ENCODE data around the gene HES2.

HES2 gene

DNA sequence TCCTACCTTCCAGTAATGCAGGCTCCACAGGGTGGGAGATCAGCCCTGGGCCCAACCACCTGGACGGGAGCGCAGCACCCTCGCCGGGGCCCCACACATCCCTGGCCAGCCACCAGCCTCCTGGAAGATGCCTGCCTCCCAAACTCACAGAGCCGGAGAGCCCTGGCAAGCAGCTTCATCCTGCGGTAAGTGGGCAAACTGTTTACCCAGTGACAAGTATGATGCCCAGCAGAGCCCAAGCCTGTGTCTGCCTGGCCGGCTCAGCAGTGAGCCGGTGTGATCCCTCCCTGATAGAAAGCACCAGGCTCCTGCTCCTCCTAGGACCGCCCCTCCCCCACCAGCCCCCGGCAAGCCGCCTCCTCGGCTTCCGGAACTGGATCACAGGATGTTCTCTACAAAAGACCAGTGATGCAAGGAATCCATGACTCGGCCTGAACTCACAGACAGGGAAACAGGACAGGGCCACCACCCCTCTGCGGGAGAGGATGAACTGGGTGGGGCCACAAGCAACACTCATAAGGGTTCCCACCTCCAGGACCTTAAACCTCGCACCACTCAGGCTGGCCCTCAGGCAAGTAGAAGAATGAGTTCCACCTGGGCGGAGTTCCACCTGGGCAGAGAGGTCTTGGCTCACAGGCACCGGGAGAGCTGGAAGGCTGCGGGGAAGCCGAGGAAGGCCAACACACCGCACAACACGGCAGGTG, 34.1 kb downstream of the HES2 start:
- peak overlapping the region; percentile 13 for H2AK5ac ChIP-seq (ENCODE audit: low read length)
- peak overlapping the region; percentile 7 for H3K4me2 ChIP-seq (ENCODE audit: low read length)
- peaks cover 41% of the 10 kb centered on the region for H3K79me2 ChIP-seq (ENCODE audit: control insufficient read depth, insufficient read depth, low read length)
- H2BK120ac ChIP-seq (ENCODE audit: low read depth, low read length): no peak overlapping the region
- peak overlapping the region; percentile 73 for H3K23ac ChIP-seq (ENCODE audit: low read length)
- H3K27me3 ChIP-seq (ENCODE audit: insufficient read depth, low read length, poor library complexity): no peaks in the 10 kb centered on the region
- H3K4me3 ChIP-seq (ENCODE audit: low read length): no peak overlapping the region
- peak overlapping the region; percentile 71 for H3K27ac ChIP-seq (ENCODE audit: low read depth, low read length)
- H4K5ac ChIP-seq (ENCODE audit: low read length): no peak overlapping the region
- H3K56ac ChIP-seq (ENCODE audit: low read length): peak overlapping the region; percentile 77
- H3K9ac ChIP-seq (ENCODE audit: low read length): peak overlapping the region; percentile 65
- H4K8ac ChIP-seq (ENCODE audit: low read depth, low read length): no peak overlapping the region
- H3K18ac ChIP-seq (ENCODE audit: low read length): peak overlapping the region; percentile 55
- DNase-seq: peak; percentile 96
- peaks cover 18% of the 10 kb centered on the region for H3K79me1 ChIP-seq (ENCODE audit: low read length)
- peak overlapping the region; percentile 28 for H3K4ac ChIP-seq (ENCODE audit: low read depth, low read length)
- no peaks in the 10 kb centered on the region for H3K36me3 ChIP-seq (ENCODE audit: control insufficient read depth, insufficient read depth, low read length)
- H2BK5ac ChIP-seq (ENCODE audit: low read length): peak overlapping the region; percentile 39
- peaks cover 10% of the 10 kb centered on the region for H3K4me1 ChIP-seq (ENCODE audit: control insufficient read depth, low read depth, low read length)
- no peak overlapping the region for H2BK15ac ChIP-seq (replicated peaks; ENCODE audit: low read depth)
- no CpG with 5 or more reads among the region's 22 CpGs for WGBS (ENCODE audit: extremely low coverage, insufficient coverage, low lambda C conversion rate)

DNA sequence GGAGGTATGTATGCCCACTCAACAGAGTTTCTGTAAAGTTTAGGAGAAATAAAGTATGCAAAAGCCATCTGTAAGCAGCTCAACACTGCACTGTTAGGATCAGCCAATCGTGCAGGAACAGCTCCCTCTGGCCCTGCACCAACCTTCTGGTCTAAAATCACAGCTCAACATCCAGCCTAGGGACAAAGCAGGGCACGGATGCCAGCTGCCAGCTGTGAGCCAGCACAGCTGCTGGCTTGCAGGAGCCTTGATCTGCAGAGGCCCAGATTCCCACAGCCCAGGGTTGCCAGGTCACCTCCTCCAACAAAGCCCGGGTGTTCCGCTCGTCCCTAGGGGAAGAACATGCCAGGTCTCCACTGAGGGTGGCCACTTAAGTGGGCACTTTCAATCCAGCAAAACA, 34.8 kb downstream of the HES2 start:
- Histone ChIP-seq H3K56ac (ENCODE audit: low read length) (peak overlapping the region; percentile 52), H3K18ac (ENCODE audit: low read length) (peak overlapping the region; percentile 20), H2BK5ac (ENCODE audit: low read length) (no peak overlapping the region), H2BK120ac (ENCODE audit: low read depth, low read length) (no peak overlapping the region), H4K5ac (ENCODE audit: low read length) (no peak overlapping the region), H3K36me3 (ENCODE audit: control insufficient read depth, insufficient read depth, low read length) (no peaks in the 10 kb centered on the region), H2AK5ac (ENCODE audit: low read length) (no peak overlapping the region), H2BK15ac (replicated peaks; ENCODE audit: low read depth) (no peak overlapping the region), H3K27ac (ENCODE audit: low read depth, low read length) (peak overlapping the region; percentile 45), H3K27me3 (ENCODE audit: insufficient read depth, low read length, poor library complexity) (no peaks in the 10 kb centered on the region), H3K4me2 (ENCODE audit: low read length) (no peak overlapping the region), H4K8ac (ENCODE audit: low read depth, low read length) (no peak overlapping the region), H3K79me2 (ENCODE audit: control insufficient read depth, insufficient read depth, low read length) (peaks cover 39% of the 10 kb centered on the region), H3K4me3 (ENCODE audit: low read length) (no peak overlapping the region), H3K9ac (ENCODE audit: low read length) (peak overlapping the region; percentile 65), H3K23ac (ENCODE audit: low read length) (peak overlapping the region; percentile 73), H3K4ac (ENCODE audit: low read depth, low read length) (no peak overlapping the region), H3K4me1 (ENCODE audit: control insufficient read depth, low read depth, low read length) (peaks cover 10% of the 10 kb centered on the region), H3K79me1 (ENCODE audit: low read length) (peaks cover 17% of the 10 kb centered on the region)
- WGBS (ENCODE audit: extremely low coverage, insufficient coverage, low lambda C conversion rate): no CpG with 5 or more reads among the region's 5 CpGs
- no peak for DNase-seq

DNA sequence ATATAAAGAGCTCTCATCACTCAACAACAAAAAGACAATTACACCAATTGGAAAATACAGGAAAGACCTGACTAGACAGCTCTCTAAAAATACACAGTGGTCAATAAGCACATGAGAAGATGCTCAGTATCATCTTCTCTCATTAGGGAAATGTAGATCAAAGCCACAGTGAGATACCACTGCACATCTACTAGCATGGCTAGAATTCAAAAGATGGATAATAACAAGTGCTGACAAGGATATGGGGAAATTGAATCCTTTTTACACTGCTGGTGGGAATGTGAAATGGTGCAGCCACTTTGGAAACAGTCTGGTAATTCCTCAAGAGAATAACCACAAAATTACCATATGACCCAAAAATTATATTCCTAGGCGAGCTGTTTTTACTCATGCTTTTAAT, 35.6 kb downstream of the HES2 start:
- Histone ChIP-seq H3K4me3 (ENCODE audit: low read length) (no peak overlapping the region), H3K4ac (ENCODE audit: low read depth, low read length) (no peak overlapping the region), H3K4me1 (ENCODE audit: control insufficient read depth, low read depth, low read length) (peaks cover 10% of the 10 kb centered on the region), H3K9ac (ENCODE audit: low read length) (no peak overlapping the region), H4K8ac (ENCODE audit: low read depth, low read length) (no peak overlapping the region), H4K5ac (ENCODE audit: low read length) (no peak overlapping the region), H3K56ac (ENCODE audit: low read length) (no peak overlapping the region), H3K79me2 (ENCODE audit: control insufficient read depth, insufficient read depth, low read length) (peaks cover 38% of the 10 kb centered on the region), H3K27ac (ENCODE audit: low read depth, low read length) (no peak overlapping the region), H2AK5ac (ENCODE audit: low read length) (no peak overlapping the region), H3K4me2 (ENCODE audit: low read length) (no peak overlapping the region), H3K27me3 (ENCODE audit: insufficient read depth, low read length, poor library complexity) (no peaks in the 10 kb centered on the region), H3K23ac (ENCODE audit: low read length) (no peak overlapping the region), H3K79me1 (ENCODE audit: low read length) (peaks cover 14% of the 10 kb centered on the region), H3K18ac (ENCODE audit: low read length) (no peak overlapping the region), H3K36me3 (ENCODE audit: control insufficient read depth, insufficient read depth, low read length) (no peaks in the 10 kb centered on the region), H2BK5ac (ENCODE audit: low read length) (no peak overlapping the region), H2BK15ac (replicated peaks; ENCODE audit: low read depth) (no peak overlapping the region), H2BK120ac (ENCODE audit: low read depth, low read length) (no peak overlapping the region)
- WGBS (ENCODE audit: extremely low coverage, insufficient coverage, low lambda C conversion rate): no CpG with 5 or more reads among the region's 1 CpG
- no peak for DNase-seq

DNA sequence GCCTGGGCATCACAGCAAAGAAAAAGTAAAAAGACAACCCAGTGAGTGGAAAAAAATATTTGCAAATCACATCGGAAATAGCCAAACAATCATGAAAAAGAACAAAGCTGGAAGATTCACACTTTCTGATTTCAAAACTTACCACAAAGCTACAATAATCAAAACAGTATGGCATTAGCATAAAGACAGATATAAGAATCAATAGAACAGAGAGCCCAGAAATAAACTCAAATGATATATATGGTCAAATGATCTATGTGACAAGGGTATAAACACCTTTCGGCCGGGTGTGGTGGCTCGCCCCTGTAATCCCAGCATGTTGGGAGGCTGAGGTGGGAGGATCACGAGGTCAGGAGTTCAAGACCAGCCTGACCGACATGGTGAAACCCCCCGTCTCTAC, 39.7 kb downstream of the HES2 start:
- Histone ChIP-seq H3K4ac (ENCODE audit: low read depth, low read length) (no peak overlapping the region), H3K79me2 (ENCODE audit: control insufficient read depth, insufficient read depth, low read length) (peaks cover 32% of the 10 kb centered on the region), H2BK5ac (ENCODE audit: low read length) (no peak overlapping the region), H4K5ac (ENCODE audit: low read length) (no peak overlapping the region), H4K8ac (ENCODE audit: low read depth, low read length) (no peak overlapping the region), H2AK5ac (ENCODE audit: low read length) (no peak overlapping the region), H3K18ac (ENCODE audit: low read length) (no peak overlapping the region), H3K27me3 (ENCODE audit: insufficient read depth, low read length, poor library complexity) (no peaks in the 10 kb centered on the region), H3K56ac (ENCODE audit: low read length) (no peak overlapping the region), H3K4me1 (ENCODE audit: control insufficient read depth, low read depth, low read length) (no peaks in the 10 kb centered on the region), H3K4me2 (ENCODE audit: low read length) (no peak overlapping the region), H3K9ac (ENCODE audit: low read length) (no peak overlapping the region), H3K27ac (ENCODE audit: low read depth, low read length) (no peak overlapping the region), H3K36me3 (ENCODE audit: control insufficient read depth, insufficient read depth, low read length) (no peaks in the 10 kb centered on the region), H2BK15ac (replicated peaks; ENCODE audit: low read depth) (no peak overlapping the region), H3K79me1 (ENCODE audit: low read length) (peaks cover 9% of the 10 kb centered on the region), H2BK120ac (ENCODE audit: low read depth, low read length) (no peak overlapping the region), H3K23ac (ENCODE audit: low read length) (no peak overlapping the region), H3K4me3 (ENCODE audit: low read length) (no peak overlapping the region)
- WGBS (ENCODE audit: extremely low coverage, insufficient coverage, low lambda C conversion rate): no CpG with 5 or more reads among the region's 7 CpGs
- DNase-seq: no peak

DNA sequence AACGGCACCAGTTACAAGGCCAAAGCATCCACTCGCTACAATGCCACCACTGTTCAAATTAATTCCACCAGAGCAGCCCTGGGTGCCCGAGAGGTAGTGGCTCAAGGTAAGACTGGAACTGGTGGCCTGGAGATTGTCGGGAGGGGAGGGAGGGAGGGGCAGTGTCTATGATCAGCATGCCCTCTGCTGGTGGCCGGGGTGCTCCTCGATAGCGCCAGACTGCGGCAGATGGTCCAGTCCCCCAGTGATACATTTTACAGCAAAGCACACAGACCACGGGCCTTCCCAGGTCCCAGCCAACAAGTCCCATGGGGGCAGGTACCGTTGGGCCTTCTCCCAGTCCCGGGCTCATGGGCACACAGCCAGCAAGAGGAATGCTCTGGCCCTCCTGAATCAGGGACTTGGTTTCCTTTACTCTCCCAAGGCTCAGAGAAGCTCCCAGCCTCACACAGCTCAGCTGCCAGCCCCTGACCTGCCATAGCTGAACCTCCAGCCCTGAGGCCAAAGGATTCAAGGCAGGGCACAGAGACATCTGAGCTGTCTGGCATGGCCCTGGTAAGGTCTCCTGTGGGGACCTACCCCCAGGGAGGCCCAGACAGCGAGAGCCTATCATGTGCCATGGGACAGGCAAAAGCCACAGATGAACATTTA, 41.5 kb downstream of the HES2 start:
- peak; percentile 44 for DNase-seq
- no peak overlapping the region for H4K5ac ChIP-seq (ENCODE audit: low read length)

More for the DNA sequence above, 41.5 kb downstream of the HES2 start:
- Histone ChIP-seq H3K4me2 (ENCODE audit: low read length) (no peak overlapping the region), H3K18ac (ENCODE audit: low read length) (no peak overlapping the region), H2BK5ac (ENCODE audit: low read length) (no peak overlapping the region), H3K56ac (ENCODE audit: low read length) (no peak overlapping the region), H3K4ac (ENCODE audit: low read depth, low read length) (no peak overlapping the region), H2AK5ac (ENCODE audit: low read length) (no peak overlapping the region), H3K27me3 (ENCODE audit: insufficient read depth, low read length, poor library complexity) (no peaks in the 10 kb centered on the region), H2BK120ac (ENCODE audit: low read depth, low read length) (no peak overlapping the region), H3K23ac (ENCODE audit: low read length) (no peak overlapping the region), H3K79me2 (ENCODE audit: control insufficient read depth, insufficient read depth, low read length) (peaks cover 25% of the 10 kb centered on the region), H4K8ac (ENCODE audit: low read depth, low read length) (no peak overlapping the region), H3K9ac (ENCODE audit: low read length) (no peak overlapping the region), H3K27ac (ENCODE audit: low read depth, low read length) (no peak overlapping the region), H3K4me3 (ENCODE audit: low read length) (no peak overlapping the region), H3K36me3 (ENCODE audit: control insufficient read depth, insufficient read depth, low read length) (no peaks in the 10 kb centered on the region), H2BK15ac (replicated peaks; ENCODE audit: low read depth) (no peak overlapping the region), H3K79me1 (ENCODE audit: low read length) (peaks cover 11% of the 10 kb centered on the region), H3K4me1 (ENCODE audit: control insufficient read depth, low read depth, low read length) (no peaks in the 10 kb centered on the region)
- WGBS (ENCODE audit: extremely low coverage, insufficient coverage, low lambda C conversion rate): no CpG with 5 or more reads among the region's 12 CpGs

Measured in mesendoderm (in vitro differentiated cells).